ENCODE measurements around the gene STK32C.

STK32C gene

GRCh38 chr10:132204078-132204780 lies 103.5 kb downstream of the STK32C start:
- no peak for ATAC-seq
- no peak for TF ChIP-seq TCF4 (CRISPR knock-in tag; IDR thresholded peaks at IDR 0.05; ENCODE audit: borderline replicate concordance)
- TF ChIP-seq, protein P1, sequence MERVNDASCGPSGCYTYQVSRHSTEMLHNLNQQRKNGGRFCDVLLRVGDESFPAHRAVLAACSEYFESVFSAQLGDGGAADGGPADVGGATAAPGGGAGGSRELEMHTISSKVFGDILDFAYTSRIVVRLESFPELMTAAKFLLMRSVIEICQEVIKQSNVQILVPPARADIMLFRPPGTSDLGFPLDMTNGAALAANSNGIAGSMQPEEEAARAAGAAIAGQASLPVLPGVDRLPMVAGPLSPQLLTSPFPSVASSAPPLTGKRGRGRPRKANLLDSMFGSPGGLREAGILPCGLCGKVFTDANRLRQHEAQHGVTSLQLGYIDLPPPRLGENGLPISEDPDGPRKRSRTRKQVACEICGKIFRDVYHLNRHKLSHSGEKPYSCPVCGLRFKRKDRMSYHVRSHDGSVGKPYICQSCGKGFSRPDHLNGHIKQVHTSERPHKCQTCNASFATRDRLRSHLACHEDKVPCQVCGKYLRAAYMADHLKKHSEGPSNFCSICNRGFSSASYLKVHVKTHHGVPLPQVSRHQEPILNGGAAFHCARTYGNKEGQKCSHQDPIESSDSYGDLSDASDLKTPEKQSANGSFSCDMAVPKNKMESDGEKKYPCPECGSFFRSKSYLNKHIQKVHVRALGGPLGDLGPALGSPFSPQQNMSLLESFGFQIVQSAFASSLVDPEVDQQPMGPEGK (CRISPR knock-in tag; IDR thresholded peaks at IDR 0.05; ENCODE audit: borderline replicate concordance) = no peak
- TF ChIP-seq TSHZ2 (CRISPR knock-in tag; IDR thresholded peaks at IDR 0.05) = no peak
- TF ChIP-seq BACH2 (CRISPR knock-in tag; IDR thresholded peaks at IDR 0.05; ENCODE audit: borderline replicate concordance) = no peak
- no peak for TF ChIP-seq PPARA (CRISPR knock-in tag; IDR thresholded peaks at IDR 0.05; ENCODE audit: borderline replicate concordance)
- TF ChIP-seq GLIS3 (CRISPR knock-in tag; IDR thresholded peaks at IDR 0.05) = no peak
- TF ChIP-seq SNAI2 (CRISPR knock-in tag; IDR thresholded peaks at IDR 0.05) = no peak
- TF ChIP-seq TOX (CRISPR knock-in tag; IDR thresholded peaks at IDR 0.05; ENCODE audit: borderline replicate concordance) = no peak
- TF ChIP-seq ZFP30 (CRISPR knock-in tag; IDR thresholded peaks at IDR 0.05) = no peak
- TF ChIP-seq OSR1 (CRISPR knock-in tag; IDR thresholded peaks at IDR 0.05) = no peak
- TF ChIP-seq ISL1 (CRISPR knock-in tag; IDR thresholded peaks at IDR 0.05) = no peak
- TF ChIP-seq, protein P2, sequence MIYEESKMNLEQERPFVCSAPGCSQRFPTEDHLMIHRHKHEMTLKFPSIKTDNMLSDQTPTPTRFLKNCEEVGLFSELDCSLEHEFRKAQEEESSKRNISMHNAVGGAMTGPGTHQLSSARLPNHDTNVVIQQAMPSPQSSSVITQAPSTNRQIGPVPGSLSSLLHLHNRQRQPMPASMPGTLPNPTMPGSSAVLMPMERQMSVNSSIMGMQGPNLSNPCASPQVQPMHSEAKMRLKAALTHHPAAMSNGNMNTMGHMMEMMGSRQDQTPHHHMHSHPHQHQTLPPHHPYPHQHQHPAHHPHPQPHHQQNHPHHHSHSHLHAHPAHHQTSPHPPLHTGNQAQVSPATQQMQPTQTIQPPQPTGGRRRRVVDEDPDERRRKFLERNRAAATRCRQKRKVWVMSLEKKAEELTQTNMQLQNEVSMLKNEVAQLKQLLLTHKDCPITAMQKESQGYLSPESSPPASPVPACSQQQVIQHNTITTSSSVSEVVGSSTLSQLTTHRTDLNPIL (CRISPR knock-in tag; IDR thresholded peaks at IDR 0.05; ENCODE audit: low read depth) = no peak
- no peak for TF ChIP-seq CSDC2 (CRISPR knock-in tag; IDR thresholded peaks at IDR 0.05)

- no peak for ATAC-seq
- TF ChIP-seq BACH2 (CRISPR knock-in tag; IDR thresholded peaks at IDR 0.05; ENCODE audit: borderline replicate concordance) (no peak), ZFP30 (CRISPR knock-in tag; IDR thresholded peaks at IDR 0.05) (no peak), CSDC2 (CRISPR knock-in tag; IDR thresholded peaks at IDR 0.05) (no peak), ZNF8 (CRISPR knock-in tag; IDR thresholded peaks at IDR 0.05) (no peak), ESRRG (CRISPR knock-in tag; IDR thresholded peaks at IDR 0.05) (no peak), PPARA (CRISPR knock-in tag; IDR thresholded peaks at IDR 0.05; ENCODE audit: borderline replicate concordance) (no peak)
- TF ChIP-seq, protein P2 (CRISPR knock-in tag; IDR thresholded peaks at IDR 0.05; ENCODE audit: low read depth) = no peak
These were observed 104.3 kb downstream of the STK32C start for GRCh38 chr10:132203256-132204077.

DNA sequence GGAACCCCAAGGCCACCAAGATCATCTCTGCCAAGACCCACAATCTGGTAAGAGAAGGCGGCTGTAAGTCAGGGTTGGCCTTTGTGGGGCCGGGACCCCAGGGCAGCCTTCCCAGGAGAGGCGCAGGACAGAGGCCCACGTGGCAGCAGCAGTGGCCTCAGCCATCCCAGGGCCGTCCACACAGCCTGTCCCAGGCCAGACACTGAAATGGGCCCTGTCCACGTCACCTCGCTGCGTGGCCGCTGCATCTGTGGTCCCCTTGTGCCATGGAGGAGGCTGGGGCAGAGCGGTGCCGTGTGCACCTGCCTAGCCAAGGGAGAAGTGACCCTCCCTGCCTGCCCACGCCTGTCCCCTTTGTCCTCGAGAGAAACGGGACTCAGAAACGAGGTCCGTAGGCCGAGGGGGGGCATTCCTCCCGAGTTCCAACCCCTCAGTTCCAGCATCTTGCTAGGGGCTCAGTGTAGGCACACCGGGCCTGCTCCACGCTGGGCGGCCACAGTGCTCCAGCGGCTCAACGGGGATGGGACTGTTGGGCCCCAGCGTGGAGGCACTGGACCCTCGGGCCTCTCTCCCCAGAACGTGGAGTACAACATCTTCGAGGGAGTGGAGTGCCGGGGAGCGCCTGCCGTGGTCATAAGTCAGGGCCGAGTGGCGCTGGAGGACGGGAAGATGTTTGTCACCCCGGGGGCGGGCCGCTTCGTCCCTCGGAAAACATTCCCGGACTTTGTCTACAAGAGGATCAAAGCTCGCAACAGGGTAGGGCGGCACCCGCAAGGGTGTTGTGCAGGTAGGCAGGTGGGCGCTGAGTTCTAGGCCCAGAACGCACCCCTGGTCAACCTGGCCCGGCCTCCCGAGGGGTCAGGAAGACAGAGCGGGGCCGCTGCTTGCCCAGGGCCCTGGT lies 105.4 kb downstream of the STK32C start:
- no peak for ATAC-seq
- TF ChIP-seq, protein P2 (CRISPR knock-in tag; IDR thresholded peaks at IDR 0.05; ENCODE audit: low read depth) = no peak
- TF ChIP-seq ZNF565 (CRISPR knock-in tag; conservative IDR thresholded peaks at IDR 0.05; ENCODE audit: low read depth) (no peak), ESRRG (CRISPR knock-in tag; IDR thresholded peaks at IDR 0.05) (no peak), ZFP30 (CRISPR knock-in tag; IDR thresholded peaks at IDR 0.05) (no peak), RARB (CRISPR knock-in tag; IDR thresholded peaks at IDR 0.05) (no peak)
- TF ChIP-seq, protein P3, sequence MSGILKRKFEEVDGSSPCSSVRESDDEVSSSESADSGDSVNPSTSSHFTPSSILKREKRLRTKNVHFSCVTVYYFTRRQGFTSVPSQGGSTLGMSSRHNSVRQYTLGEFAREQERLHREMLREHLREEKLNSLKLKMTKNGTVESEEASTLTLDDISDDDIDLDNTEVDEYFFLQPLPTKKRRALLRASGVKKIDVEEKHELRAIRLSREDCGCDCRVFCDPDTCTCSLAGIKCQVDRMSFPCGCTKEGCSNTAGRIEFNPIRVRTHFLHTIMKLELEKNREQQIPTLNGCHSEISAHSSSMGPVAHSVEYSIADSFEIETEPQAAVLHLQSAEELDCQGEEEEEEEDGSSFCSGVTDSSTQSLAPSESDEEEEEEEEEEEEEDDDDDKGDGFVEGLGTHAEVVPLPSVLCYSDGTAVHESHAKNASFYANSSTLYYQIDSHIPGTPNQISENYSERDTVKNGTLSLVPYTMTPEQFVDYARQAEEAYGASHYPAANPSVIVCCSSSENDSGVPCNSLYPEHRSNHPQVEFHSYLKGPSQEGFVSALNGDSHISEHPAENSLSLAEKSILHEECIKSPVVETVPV (CRISPR knock-in tag; IDR thresholded peaks at IDR 0.05) = no peak
- TF ChIP-seq, protein P4, sequence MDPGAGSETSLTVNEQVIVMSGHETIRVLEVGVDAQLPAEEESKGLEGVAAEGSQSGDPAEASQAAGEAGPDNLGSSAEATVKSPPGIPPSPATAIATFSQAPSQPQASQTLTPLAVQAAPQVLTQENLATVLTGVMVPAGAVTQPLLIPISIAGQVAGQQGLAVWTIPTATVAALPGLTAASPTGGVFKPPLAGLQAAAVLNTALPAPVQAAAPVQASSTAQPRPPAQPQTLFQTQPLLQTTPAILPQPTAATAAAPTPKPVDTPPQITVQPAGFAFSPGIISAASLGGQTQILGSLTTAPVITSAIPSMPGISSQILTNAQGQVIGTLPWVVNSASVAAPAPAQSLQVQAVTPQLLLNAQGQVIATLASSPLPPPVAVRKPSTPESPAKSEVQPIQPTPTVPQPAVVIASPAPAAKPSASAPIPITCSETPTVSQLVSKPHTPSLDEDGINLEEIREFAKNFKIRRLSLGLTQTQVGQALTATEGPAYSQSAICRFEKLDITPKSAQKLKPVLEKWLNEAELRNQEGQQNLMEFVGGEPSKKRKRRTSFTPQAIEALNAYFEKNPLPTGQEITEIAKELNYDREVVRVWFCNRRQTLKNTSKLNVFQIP (CRISPR knock-in tag; IDR thresholded peaks at IDR 0.05; ENCODE audit: borderline replicate concordance, low read depth) = no peak

All from SK-N-SH treated with all-trans-retinoic acid at 6 μM for 48 hours (cell line).